GM21528 (cell line): ENCODE data around the gene KCTD21.
A peak's percentile ranks its signal among the peaks of the same experiment; 100 is the strongest.

ENCODE experiments used
- ATAC-seq: cut with Tn5 transposase; IDR thresholded peaks from one replicate; pipeline ENCODE4 v1.9.1; 2021; ENCODE audit warnings: mild to moderate bottlenecking, moderate library complexity; ENCODE audit not compliant: unreplicated experiment, low FRiP score

The KCTD21 gene

DNA sequence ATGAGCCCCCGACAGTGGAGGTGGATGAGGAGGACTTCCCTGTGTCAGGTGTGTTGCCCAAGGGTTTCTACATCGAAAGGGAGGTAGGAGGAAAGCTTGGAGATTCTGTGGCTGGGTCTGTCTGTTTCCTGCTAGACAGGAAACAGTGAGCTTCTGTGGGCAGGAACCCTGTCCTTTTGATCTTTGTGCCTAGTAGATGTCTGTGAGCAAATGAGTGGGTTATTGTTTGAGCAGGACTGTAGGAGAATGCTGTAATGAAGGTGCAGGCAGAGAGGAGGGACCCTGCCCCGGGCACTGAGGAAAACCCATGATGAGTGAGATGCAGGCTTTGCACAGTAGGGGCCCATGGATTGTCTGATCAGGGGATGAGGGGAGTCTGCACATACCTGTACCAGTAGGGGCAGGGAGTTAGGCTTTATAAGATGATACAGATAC is 14.3 kb upstream of the KCTD21 start:
- no peak for ATAC-seq

DNA sequence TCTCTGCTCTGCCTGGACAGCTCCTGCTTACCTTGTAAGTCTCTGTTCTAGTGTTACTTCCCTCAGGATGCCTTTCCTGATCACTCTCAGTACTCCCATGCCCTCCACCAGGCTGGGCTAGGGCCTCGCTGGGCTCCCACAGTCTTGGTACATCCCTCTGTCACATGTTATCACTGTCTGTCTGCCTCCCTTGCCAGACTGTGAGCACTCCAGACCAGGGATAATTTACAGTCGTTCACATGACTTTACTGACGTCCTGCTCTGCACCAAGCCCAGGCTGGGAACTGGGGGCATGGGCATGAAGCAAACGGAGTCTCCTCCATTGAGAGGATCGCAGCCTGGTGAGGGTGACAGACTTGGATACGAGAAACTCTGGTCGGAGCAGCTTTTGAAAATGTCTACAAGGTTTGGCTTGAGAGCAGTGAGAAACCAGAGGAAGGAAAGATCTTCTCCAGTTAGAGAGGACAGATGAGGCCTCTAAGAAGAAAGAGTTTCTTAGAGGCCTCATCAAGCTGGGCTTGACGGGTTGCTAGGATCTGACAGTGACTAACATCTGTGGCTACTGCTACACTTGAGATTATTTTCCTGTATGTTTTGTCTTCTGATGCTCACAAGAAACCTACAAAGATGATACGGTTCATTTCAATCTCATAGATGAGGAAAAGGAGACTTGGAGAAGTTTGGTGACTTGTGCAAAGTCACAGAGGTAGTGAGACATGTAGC is 12.8 kb upstream of the KCTD21 start:
- ATAC-seq, result no peak

DNA sequence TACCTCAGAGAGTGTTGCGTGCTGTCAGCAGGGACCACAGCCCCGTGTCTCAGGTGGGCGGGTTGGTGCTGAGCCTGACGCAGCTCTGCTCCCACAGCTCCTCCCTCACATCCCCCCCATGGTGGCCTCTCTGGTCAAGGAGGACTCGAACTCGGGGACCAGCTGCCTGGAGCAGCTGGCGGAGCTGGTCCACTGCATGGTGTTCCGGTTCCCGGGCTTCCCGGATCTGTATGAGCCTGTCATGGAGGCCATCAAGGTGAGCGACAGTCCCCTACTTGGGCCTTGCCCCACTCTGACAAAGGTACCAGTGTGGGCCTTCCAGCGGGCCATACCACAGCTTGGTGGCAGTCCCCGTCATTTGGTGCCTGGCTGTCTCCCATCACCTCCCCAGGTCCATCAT is 12.1 kb upstream of the KCTD21 start:
- no peak for ATAC-seq

GRCh38 chr11:78200061-78200460 is 11.6 kb upstream of the KCTD21 start:
- ATAC-seq, result no peak

GRCh38 chr11:78199653-78200015 is 11.2 kb upstream of the KCTD21 start:
- no peak for ATAC-seq

GRCh38 chr11:78199015-78199652 is 10.7 kb upstream of the KCTD21 start:
- ATAC-seq, result no peak

- no peak for ATAC-seq
These were observed 9.4 kb upstream of the KCTD21 start for GRCh38 chr11:78197816-78198215.

GRCh38 chr11:78196661-78197091 is 8.2 kb upstream of the KCTD21 start:
- no peak for ATAC-seq

GRCh38 chr11:78195917-78196560 is 7.6 kb upstream of the KCTD21 start:
- ATAC-seq, result no peak

GRCh38 chr11:78194490-78194889 is 6.1 kb upstream of the KCTD21 start:
- ATAC-seq, result no peak

- ATAC-seq, result no peak
These were observed 5.4 kb upstream of the KCTD21 start for GRCh38 chr11:78193806-78194205.

- no peak for ATAC-seq
These were observed 4.5 kb upstream of the KCTD21 start for GRCh38 chr11:78192911-78193351.

DNA sequence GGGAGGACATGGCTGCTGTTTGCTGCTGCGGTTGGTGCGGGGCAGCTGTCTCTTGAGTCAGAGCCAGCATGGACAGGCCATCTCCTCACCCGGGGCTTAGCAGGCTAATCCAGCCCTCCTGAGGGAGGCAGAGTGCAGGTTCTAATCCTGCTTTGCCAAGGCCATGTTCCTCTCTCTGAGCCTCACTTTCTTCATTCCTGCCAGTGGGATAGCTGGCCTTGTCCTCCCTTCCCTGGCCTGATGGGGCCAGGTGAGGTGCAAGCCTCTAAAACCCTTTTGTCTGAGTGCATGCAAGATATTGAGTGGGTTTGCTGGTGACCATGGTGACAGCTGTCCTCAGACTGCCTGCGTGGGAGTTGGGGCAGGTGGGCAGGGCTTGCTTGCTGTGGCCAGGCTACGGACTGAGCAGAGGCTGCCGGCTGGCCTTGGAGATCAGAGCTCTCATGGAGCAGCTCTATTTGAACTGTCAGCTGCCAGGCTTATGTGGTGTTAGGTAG is 3.8 kb upstream of the KCTD21 start:
- no peak for ATAC-seq

GRCh38 chr11:78190871-78191538 is 2.6 kb upstream of the KCTD21 start:
- no peak for ATAC-seq

DNA sequence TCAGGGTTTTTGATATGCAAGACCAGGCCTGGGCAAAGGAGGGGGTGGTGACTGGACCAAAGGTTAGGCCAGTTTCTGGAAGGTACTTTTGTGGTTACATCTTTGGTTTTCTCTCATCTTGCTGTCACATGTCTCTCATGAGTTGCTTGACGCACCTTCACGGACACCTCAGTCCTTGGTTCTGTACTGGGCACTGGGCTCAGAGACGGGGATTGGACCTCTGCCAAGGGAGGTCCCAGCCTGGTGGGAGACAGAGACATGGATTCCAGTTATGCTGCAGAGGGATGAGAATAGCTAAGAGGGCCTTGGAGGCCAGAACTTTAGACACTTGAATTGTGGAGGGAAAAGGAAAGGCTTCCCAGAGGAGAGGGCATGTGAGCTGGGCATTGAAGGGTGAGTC is 1.9 kb upstream of the KCTD21 start:
- no peak for ATAC-seq

DNA sequence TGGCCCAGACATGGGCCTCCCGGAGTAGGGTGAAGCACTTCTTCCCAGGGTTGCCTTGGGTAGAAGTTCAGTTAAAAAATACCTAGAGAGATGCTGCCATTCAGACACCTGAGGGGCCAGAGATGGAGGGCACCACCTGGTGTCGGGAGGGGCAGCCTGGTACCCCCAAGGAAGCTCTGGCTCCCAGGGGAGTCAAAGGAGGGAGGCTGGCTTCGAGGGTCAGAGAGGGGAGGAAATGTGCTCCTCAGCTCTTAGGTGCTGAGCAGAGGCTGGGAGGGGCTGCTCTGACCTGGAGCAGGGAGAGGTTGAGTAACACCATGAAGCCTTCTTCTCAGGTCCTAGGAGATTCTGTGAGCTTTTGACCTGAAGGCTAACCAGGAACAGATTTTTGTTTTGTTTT is 1.4 kb upstream of the KCTD21 start:
- ATAC-seq, result no peak

- ATAC-seq, result no peak
These were observed 823 bp upstream of the KCTD21 start for GRCh38 chr11:78189174-78189724.

DNA sequence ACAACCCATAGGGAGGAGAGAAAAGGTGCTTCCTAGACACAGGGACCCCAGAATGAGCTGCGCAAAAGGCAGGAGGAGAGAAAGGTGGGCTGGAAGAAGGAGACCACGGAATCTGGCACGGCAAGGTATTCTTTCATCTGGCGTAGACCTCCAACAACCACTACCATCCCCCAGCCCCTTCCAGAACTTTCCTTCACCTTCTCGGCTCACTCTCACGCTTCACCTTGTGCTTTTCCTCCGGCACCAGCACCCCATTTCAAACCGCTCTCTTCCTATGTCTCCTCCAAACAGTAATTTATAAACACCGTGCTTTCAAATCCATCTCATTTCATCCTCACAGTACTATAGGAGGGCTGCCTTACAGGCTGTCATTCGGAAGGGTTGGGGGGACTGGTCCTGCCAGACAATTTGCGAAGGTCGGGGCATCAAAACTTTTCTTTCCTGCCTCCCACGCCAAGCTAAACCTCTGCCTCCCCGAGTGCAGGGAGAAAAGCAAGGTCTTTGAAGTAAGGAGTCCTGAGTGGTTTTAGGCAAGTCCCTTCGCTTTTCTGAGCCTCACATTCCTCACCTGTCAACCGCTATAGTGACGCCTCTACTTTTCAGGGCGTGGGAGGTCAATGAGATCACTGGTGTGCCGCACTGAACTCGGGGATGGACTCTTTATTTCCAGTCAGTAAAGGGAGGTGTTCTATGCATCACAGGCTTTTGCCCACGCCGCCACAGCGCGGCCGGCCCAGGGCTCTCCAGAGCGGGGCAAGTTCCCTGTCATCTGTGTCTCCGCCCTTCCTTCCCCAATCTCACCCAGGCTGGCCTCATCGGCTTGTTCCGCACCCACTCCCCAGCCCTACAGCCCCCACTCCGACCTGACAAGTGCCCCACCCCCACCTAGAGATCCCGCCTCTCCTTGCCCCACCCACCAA is 800 bp downstream of the KCTD21 start:
- ATAC-seq, result peak; percentile 30

DNA sequence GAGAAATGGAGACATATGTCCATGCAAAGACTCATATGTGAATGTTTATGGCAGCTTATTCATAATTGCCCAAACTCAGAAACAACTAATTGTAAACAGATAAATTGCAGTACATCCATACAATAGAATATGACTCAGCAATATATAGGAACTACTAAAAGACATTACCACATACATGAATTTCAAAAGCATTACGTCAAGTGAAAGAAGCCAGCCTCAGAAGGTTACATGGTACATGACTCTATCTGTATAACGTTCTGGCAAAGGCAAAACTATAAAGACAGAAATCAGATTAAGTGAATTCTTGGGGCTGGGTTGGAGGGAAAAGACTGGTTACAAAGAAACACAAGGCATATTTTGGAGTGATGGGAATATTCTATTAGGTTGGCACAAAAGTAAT is 7.2 kb downstream of the KCTD21 start:
- ATAC-seq, result no peak

DNA sequence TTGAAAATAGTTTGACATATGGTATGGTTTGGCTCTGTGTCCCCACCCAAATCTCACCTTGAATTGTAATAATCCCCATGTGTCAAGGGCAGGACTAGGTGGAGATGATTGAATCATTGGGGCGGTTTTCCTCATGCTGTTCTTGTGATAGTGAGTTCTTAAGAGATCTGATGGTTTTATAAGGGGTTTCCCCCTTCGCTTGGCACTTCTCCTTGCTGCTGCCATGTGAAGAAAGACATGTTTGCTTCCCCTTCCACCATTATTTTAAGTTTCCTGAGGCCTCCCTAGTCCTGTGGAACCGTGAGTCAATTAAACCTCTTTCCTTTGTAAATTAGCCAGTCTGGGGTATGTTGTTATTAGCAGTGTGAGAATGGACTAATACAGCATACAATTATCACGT is 7.7 kb downstream of the KCTD21 start:
- ATAC-seq, result no peak
